Activated naive CD4-positive, alpha-beta T cell treated with anti-CD3 and anti-CD28 coated beads for 36 hours (primary cell): ENCODE data around the gene SNRPB. TPM values are rescaled to one million over a fixed set of nuclear protein-coding genes. Genes with fewer than 3 reads are reported as not detected.

Experiments used
- CTCF ChIA-PET: fragments of 350-600 bp; sonication (Branson Sonifier 250); formaldehyde crosslinking; loops from one replicate; lab custom pipeline; 2021; ENCODE audit warnings: antibody characterized with exemption; lab: Charles Lee
- DNase-seq: peaks from one replicate; pipeline ENCODE4 v3.0.0-alpha.2; 2020
- H3K27ac Mint-ChIP-seq: one replicate; pipeline ENCODE4 v1.8.0; 2021; ENCODE audit warnings: mild to moderate bottlenecking, mixed read lengths
- H3K27me3 Mint-ChIP-seq: one replicate; pipeline ENCODE4 v1.8.0; 2021; ENCODE audit warnings: low read depth, mixed read lengths
- H3K36me3 Mint-ChIP-seq: one replicate; pipeline ENCODE4 v1.8.0; 2021; ENCODE audit warnings: low read depth, mixed read lengths
- H3K4me1 Mint-ChIP-seq: one replicate; pipeline ENCODE4 v1.8.0; 2021; ENCODE audit warnings: low read depth, mixed read lengths
- H3K4me3 Mint-ChIP-seq: one replicate; pipeline ENCODE4 v1.8.0; 2021; ENCODE audit warnings: mild to moderate bottlenecking, moderate library complexity, mixed read lengths
- H3K9me3 Mint-ChIP-seq: one replicate; pipeline ENCODE4 v1.8.0; 2021; ENCODE audit warnings: mixed read lengths
- intact Hi-C: fragments of 100-400 bp; cut with micrococcal nuclease; formaldehyde crosslinking; loops from one replicate; pipeline ENCODE4 v1.15.1; 2023
- total RNA-seq, 2 experiments: library from RNA; stranded (reverse); gene quantifications; one replicate each; pipeline ENCODE4 v1.2.3, GENCODE V29; 2021

The SNRPB gene
- total RNA-seq, 2 experiments from 2014 or later, result 422 to 431 TPM

DNA sequence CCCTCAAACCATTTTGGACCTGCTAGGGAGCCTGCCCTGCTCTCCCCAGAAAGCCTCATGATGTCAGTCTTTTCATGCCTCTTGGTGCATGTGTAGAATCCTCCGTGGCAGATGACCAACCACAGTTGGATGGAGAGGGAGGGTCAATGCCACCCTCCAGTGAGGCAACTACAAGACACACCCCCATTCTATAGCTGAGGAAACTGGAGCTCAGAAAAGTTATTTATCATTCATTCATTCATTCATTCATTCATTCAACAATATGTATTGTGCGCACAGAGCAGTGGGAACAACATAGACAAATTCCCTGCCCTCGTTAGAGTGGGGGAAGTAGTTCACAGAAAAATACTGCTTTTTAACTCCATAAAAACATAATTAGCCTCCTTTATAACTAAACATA is 16.8 kb downstream of the SNRPB start:
- intact Hi-C loops, result loop anchor here (2.0 to 5.0 kb wide), 3 partner anchors 17 to 486 kb away; partner anchors contain the start of genes SNRPB and STK35
- Mint-ChIP-seq H3K4me3 (no peak overlapping the region), H3K9me3 (no peaks in the 10 kb centered on the region), H3K4me1 (peaks cover 46% of the 10 kb centered on the region), H3K36me3 (peaks cover 2% of the 10 kb centered on the region), H3K27ac (no peak overlapping the region), H3K27me3 (no peaks in the 10 kb centered on the region)
- CTCF ChIA-PET, result interaction anchor here (0.8 to 3.9 kb wide), 11 partner anchors 9 to 281 kb away, joined by 3 to 28 read pairs (median 6); partner anchors contain the start of gene SNRPB
- DNase-seq, result no peak

DNA sequence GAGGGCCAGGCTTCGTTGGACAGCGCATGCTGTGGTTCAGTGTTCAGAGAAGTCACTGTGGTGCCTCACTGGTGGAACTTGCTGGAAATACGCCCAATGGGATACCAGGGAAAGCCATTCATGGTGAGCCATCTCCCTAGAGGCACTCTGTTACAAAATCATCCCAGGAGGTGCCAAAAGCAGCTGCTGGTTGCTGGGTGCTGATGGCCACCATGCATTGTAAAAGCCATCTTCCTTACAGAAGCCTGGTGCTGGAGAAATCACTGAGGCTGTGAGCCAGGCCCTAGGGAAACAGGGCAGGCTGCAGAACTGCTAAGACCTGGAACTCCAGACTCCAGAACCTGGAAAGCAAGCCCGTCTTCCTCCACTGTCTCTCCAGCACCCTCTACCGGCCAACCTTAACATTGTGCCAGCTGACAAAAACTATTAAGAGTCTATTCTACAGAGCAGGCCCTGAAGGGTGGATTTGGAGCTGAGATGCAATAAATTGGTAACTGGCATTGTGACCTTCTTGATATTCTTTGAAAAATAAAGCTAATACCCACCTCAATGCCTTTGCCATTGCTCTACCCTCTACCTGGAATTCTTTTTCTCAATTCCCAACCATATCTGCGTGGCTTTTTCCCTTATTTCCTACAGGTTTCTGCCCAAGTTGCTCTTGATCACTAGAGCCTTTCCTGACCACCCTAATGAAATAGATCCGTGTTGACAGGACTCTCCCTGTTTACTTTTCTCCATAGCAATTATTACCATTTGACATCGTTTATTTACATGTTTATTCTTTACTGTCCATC is 18.5 kb downstream of the SNRPB start:
- DNase-seq, result peak; percentile 85
- Mint-ChIP-seq H3K36me3 (peaks cover 1% of the 10 kb centered on the region), H3K27me3 (no peaks in the 10 kb centered on the region), H3K4me3 (no peak overlapping the region), H3K9me3 (no peaks in the 10 kb centered on the region), H3K27ac (no peak overlapping the region), H3K4me1 (peaks cover 37% of the 10 kb centered on the region)
- intact Hi-C loops, result loop anchor here (1.0 to 5.0 kb wide), 4 partner anchors 65 to 485 kb away; partner anchors contain the start of gene STK35
- CTCF ChIA-PET, result interaction anchor here (0.6 to 3.9 kb wide), 31 partner anchors 9 to 487 kb away, joined by 3 to 28 read pairs (median 4); partner anchors contain the start of genes NOP56 and SNRPB

DNA sequence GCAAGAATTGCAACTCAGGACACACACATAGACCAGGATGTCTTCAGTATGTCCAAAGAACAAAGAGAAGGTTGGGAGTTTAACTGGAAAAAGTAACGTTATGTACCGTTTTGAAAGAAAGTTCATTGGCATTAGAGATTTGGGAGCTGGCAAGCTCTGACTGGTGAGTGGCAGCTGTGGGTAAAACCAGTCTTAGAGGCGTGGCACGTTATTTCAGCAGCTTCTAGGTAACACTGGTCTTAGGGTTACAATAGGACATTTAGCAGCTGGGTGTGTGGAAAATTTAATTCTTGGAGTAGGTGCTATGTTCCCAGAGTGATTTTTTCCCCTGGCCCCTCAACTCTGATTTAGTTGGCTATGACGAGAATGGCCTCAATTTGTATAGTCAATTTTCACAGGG is 19.2 kb downstream of the SNRPB start:
- intact Hi-C loops, result loop anchor here (5.0 kb wide), 2 partner anchors 349 to 484 kb away; partner anchors contain the start of gene STK35

DNA sequence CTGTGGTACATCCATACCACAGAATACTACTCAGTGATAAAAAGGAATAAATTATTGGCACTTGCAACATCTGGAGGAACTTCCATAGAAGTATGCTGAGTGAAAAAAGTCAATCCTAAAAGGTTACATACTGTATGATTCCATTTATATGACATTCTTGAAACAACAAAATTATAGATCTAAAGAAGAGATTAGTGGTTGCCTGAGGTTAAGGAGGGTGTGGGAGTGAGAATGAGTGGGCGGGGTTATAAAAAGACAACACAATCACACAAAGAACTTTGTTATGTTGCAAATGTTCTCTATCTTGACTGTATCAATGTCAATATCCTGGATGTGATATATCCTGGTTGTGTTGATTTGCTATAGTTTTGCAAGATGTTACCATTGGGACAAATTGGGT is 21.2 kb downstream of the SNRPB start:
- Mint-ChIP-seq H3K36me3 (no peaks in the 10 kb centered on the region), H3K9me3 (no peaks in the 10 kb centered on the region), H3K27me3 (no peaks in the 10 kb centered on the region), H3K27ac (no peak overlapping the region), H3K4me1 (peaks cover 19% of the 10 kb centered on the region), H3K4me3 (no peak overlapping the region)
- CTCF ChIA-PET, result no interaction called here
- intact Hi-C loops, result no loop called here
- DNase-seq, result no peak

More for the DNA sequence above, 19.2 kb downstream of the SNRPB start:
- no peak overlapping the region for H3K27ac Mint-ChIP-seq
- CTCF ChIA-PET, result interaction anchor here (0.6 to 3.9 kb wide), 20 partner anchors 10 to 486 kb away, joined by 3 to 28 read pairs (median 6); partner anchors contain the start of gene SNRPB
- H3K9me3 Mint-ChIP-seq, result no peaks in the 10 kb centered on the region
- no peak overlapping the region for H3K4me3 Mint-ChIP-seq
- no peak for DNase-seq
- no peaks in the 10 kb centered on the region for H3K36me3 Mint-ChIP-seq
- no peaks in the 10 kb centered on the region for H3K27me3 Mint-ChIP-seq
- peaks cover 29% of the 10 kb centered on the region for H3K4me1 Mint-ChIP-seq

DNA sequence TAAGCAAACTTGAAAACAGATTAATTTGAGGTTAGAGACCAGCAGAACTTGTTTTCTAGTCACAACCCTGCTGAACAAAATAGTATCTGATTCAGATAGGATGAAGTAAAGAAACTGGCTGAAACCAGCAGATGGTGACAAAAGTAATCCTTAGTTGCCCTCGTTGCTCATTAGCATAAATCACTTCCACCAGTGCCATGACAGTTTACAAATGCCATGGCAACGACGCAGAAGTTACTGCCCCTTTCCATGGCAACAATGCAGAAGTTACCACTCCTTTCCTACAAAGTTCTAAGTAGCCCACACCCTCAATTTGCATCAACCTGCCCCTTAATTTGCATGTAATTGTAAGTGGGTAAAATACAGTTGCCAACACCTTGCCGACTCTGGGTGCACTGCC is 23.7 kb downstream of the SNRPB start:
- no peak for DNase-seq
- H3K27me3 Mint-ChIP-seq, result no peaks in the 10 kb centered on the region
- intact Hi-C loops, result no loop called here
- no peak overlapping the region for H3K4me3 Mint-ChIP-seq
- no peaks in the 10 kb centered on the region for H3K9me3 Mint-ChIP-seq
- no peak overlapping the region for H3K27ac Mint-ChIP-seq
- CTCF ChIA-PET, result interaction anchor here (1.1 to 2.3 kb wide), 3 partner anchors 10 to 239 kb away, joined by 4 to 11 read pairs (median 4); no protein-coding TSS in a partner anchor
- peaks cover 15% of the 10 kb centered on the region for H3K4me1 Mint-ChIP-seq
- H3K36me3 Mint-ChIP-seq, result no peaks in the 10 kb centered on the region

DNA sequence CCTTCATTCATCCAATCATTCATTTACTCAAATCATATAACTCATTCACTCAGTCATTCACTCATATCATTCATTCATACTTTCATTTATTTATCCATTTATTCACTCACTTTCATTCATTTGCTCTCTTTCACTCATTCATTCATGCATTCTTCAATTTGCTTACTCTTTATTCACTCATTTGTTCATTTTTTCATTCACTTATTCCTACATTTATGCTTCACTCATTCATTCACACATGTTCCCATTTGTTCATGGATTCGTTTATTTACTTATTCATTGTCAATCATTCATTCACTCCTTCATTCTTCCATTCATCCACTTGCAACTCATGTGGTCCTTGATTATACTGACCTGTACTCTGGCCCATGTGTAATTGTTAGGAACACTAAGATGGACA is 39.4 kb downstream of the SNRPB start:
- peaks cover 3% of the 10 kb centered on the region for H3K27me3 Mint-ChIP-seq
- no peaks in the 10 kb centered on the region for H3K4me1 Mint-ChIP-seq
- H3K9me3 Mint-ChIP-seq, result no peaks in the 10 kb centered on the region
- H3K27ac Mint-ChIP-seq, result no peak overlapping the region
- H3K4me3 Mint-ChIP-seq, result no peak overlapping the region
- no peaks in the 10 kb centered on the region for H3K36me3 Mint-ChIP-seq
- intact Hi-C loops, result no loop called here
- DNase-seq, result no peak
- CTCF ChIA-PET, result no interaction called here

DNA sequence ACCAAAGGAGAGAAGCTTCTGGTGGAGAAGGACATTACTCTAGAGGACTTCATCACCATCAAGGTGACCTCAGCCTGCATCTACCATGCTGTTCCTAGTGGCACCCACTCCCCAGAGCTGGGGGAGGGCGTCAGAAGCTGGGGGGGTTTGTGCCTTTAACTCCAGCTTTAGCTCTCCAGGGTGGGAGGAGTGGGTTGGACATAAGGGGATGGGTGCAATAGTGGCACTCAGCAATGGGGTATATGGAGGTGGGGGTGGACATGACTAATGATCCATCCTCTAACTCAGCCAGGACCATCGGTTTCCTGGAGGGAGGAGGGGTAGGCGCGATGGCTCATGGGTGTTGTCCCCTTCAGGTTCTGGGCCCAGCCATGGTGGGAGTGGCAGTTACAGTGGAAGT is 40.1 kb downstream of the SNRPB start:
- Mint-ChIP-seq H3K27ac (no peak overlapping the region), H3K4me1 (no peaks in the 10 kb centered on the region), H3K36me3 (no peaks in the 10 kb centered on the region), H3K27me3 (peaks cover 3% of the 10 kb centered on the region), H3K9me3 (no peaks in the 10 kb centered on the region), H3K4me3 (no peak overlapping the region)
- intact Hi-C loops, result no loop called here
- CTCF ChIA-PET, result interaction anchor here (1.7 kb wide), 1 partner anchor 22 kb away, joined by 5 read pairs; no protein-coding TSS in a partner anchor
- no peak for DNase-seq

DNA sequence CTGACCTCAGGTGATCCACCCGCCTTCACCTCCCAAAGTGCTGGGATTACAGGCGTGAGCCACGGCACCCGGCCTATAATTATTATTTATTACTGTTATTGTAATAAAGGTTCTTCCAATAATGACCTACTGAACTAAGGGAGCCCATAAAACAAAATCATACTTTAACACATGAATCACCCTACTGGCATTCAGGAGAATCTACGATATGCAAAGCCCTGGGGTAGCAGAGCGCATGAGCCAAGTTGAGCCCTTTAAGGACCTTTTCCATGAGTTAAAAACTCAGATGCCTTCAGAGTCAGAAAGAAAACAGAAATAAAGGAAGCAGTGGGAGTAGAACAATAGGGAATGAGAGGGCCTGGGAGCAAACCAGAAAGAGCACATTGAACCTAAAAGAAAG is 41.5 kb downstream of the SNRPB start:
- Mint-ChIP-seq H3K4me1 (no peaks in the 10 kb centered on the region), H3K9me3 (no peaks in the 10 kb centered on the region), H3K36me3 (no peaks in the 10 kb centered on the region), H3K27me3 (peaks cover 3% of the 10 kb centered on the region), H3K27ac (no peak overlapping the region), H3K4me3 (no peak overlapping the region)
- DNase-seq, result no peak
- CTCF ChIA-PET, result interaction anchor here (0.7 to 1.7 kb wide), 2 partner anchors 23 to 1842 kb away, joined by 3 to 5 read pairs; no protein-coding TSS in a partner anchor
- intact Hi-C loops, result no loop called here

DNA sequence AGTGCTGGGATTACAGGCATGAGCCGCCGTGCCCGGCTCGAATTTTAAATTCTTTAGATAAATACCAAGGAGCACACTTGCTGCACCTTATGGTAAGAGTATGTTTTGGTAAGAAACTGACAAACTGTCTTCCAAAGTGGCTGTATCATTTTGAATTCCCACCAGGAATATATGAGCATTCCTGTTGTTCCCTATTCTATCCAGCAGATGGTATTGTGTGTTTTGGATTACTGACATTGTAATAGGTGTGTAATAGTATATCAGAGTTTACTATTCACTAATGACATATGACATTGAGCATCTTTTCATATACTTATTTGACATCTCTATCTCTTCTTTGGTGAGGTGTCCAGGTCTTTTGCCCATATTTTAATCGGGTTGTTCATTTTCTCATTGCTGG is 49.3 kb downstream of the SNRPB start:
- Mint-ChIP-seq H3K27ac (no peak overlapping the region), H3K4me1 (no peaks in the 10 kb centered on the region), H3K36me3 (no peaks in the 10 kb centered on the region), H3K27me3 (peaks cover 3% of the 10 kb centered on the region), H3K4me3 (no peak overlapping the region), H3K9me3 (no peaks in the 10 kb centered on the region)
- DNase-seq, result no peak
- CTCF ChIA-PET, result no interaction called here
- intact Hi-C loops, result no loop called here

DNA sequence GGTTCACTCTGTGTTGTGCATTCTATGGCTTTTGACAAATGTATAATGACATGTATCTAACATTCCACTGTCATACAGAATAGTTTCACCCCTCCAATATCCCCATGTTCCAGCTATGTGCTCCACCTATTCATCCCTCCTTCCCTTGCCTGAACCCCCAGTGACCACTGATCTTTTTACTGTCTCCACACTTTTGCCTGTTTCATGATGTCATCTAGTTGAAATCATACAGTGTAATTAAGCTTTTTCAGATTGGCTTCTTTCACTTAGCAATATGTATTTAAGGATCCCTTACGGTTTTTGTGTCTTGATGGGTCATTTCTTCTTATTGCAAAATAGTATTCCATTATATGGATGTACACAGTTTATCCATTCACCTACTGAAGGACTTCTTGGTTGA is 50.1 kb downstream of the SNRPB start:
- H3K27me3 Mint-ChIP-seq, result peaks cover 3% of the 10 kb centered on the region
- no peaks in the 10 kb centered on the region for H3K4me1 Mint-ChIP-seq
- no peak overlapping the region for H3K27ac Mint-ChIP-seq
- no peaks in the 10 kb centered on the region for H3K9me3 Mint-ChIP-seq
- no peak overlapping the region for H3K4me3 Mint-ChIP-seq
- H3K36me3 Mint-ChIP-seq, result no peaks in the 10 kb centered on the region
- DNase-seq, result no peak
- intact Hi-C loops, result no loop called here
- CTCF ChIA-PET, result no interaction called here

DNA sequence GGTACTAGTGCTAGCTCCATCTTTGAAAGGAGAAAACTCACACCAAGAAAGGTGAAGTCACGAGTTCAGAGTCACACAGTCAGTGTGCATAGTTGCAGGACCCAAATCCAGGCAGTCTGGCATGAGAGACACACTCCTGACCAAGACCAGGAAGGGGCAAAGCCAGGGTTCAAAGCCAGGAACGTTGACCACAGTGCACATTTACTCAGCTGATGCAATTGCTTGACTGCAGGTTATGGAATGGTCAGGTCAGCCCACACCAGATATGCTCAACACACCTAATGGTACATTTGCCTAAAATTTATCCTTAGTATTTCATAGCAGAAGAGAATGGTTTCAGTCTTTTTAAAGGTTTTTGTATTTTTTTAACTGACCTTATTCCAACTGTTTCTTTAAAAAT is 52.2 kb downstream of the SNRPB start:
- Mint-ChIP-seq H3K4me3 (no peak overlapping the region), H3K36me3 (no peaks in the 10 kb centered on the region), H3K27me3 (peaks cover 3% of the 10 kb centered on the region), H3K4me1 (no peaks in the 10 kb centered on the region), H3K27ac (no peak overlapping the region), H3K9me3 (no peaks in the 10 kb centered on the region)
- no peak for DNase-seq
- CTCF ChIA-PET, result interaction anchor here (1.3 kb wide), 1 partner anchor 34 kb away, joined by 3 read pairs; no protein-coding TSS in a partner anchor
- intact Hi-C loops, result no loop called here

DNA sequence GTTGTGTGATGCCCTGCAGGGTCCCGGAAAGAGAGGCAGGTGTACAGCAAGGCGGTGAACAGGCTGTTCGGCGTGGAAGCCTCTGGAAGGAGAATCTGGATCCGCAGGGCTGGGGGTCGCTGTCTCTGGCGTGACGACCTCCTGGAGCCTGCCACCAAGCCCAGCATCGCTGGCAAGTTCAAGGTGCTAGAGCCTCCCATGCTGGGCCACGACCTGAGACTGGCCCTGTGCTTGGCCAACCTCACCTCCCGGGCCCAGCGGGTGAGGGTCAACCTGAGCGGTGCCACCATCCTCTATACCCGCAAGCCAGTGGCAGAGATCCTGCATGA is 53.4 kb downstream of the SNRPB start:
- intact Hi-C loops, result no loop called here
- no peak for DNase-seq
- Mint-ChIP-seq H3K36me3 (no peaks in the 10 kb centered on the region), H3K4me1 (no peaks in the 10 kb centered on the region), H3K9me3 (no peaks in the 10 kb centered on the region), H3K27ac (no peak overlapping the region), H3K4me3 (no peak overlapping the region), H3K27me3 (peaks cover 6% of the 10 kb centered on the region)
- CTCF ChIA-PET, result no interaction called here
